Measurements from ENCODE around the gene LCMT1. TPM values are rescaled to one million over a fixed set of nuclear protein-coding genes. Genes with fewer than 3 reads are reported as not detected.
A peak's percentile ranks its signal among the peaks of the same experiment; 100 is the strongest.

The LCMT1 gene
- total RNA-seq, 1 experiment from 2014 or later, result 31.0 TPM

DNA sequence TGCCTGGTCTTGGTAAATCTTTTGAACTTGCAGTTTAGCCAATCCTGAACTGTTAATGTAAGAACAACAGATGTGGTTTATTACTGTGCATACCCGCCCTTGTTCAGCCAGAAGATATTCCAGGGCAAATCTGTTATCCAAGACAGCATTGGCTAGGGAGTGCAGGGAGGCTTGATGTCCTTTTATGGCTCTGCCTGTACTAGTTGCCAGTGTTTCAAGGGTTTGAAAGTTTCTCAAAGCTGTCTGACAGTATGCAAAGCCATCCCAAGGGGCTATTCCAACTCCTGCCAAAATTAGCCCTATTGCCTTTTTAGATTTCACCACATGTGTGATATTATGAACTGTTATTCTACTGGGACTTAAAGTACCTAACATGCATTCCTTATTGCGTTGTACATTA, 30.1 kb downstream of the LCMT1 start:
- Histone ChIP-seq H4K20me1 (ENCODE audit: low read length) (no peaks in the 10 kb centered on the region), H3K4me3 (ENCODE audit: low read length) (no peak overlapping the region), H3K79me2 (ENCODE audit: low read length) (no peaks in the 10 kb centered on the region), H2AFZ (ENCODE audit: low read length) (no peak overlapping the region), H3F3A (ENCODE audit: low read length, unreplicated experiment) (no peaks in the 10 kb centered on the region), H3K4me1 (ENCODE audit: insufficient read depth, low read length) (no peaks in the 10 kb centered on the region), H3K36me3 (ENCODE audit: low read depth, low read length) (no peaks in the 10 kb centered on the region), H3K27ac (ENCODE audit: low read length) (no peak overlapping the region), H3K9me2 (replicated peaks; ENCODE audit: low read length) (no peaks in the 10 kb centered on the region), H3K9ac (ENCODE audit: low read length) (no peak overlapping the region), H3K27me3 (ENCODE audit: low read length) (no peaks in the 10 kb centered on the region), H3K9me3 (ENCODE audit: low read length) (no peaks in the 10 kb centered on the region), H3K4me2 (ENCODE audit: low read length) (no peak overlapping the region)
- TF ChIP-seq EZH2phosphoT487 (IDR thresholded peaks at IDR 0.05; ENCODE audit: borderline replicate concordance, low read length), result no peak
- BruUV-seq (replicated peaks), result no TSS peak
- POLR2A ChIA-PET (ENCODE audit: unreplicated experiment), result no interaction called here
- ATAC-seq (no peak), DNase-seq (no peak)
- intact Hi-C loops (cut with micrococcal nuclease), result no loop called here
- CTCF ChIA-PET, result no interaction called here

DNA sequence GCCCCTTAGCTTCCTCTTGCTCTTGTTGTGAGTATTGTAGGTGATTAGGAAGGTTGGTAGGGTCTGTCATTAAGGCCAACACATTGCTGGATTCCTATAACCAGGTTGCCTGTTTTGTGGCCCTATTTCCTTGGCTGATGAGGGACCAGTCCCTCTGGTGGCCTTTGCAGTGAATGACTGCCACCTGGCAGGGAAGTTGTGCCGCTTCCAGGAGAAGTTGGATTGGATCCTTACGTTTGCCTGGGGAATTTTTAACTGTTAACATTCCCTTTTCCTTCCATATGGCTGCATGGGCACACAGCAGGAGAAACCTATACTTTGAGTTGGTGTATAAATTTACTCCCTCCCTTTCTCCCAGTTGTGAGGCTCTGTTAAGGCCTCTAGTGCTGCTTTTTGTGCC, 32.4 kb downstream of the LCMT1 start:
- H3K9me2 ChIP-seq (replicated peaks; ENCODE audit: low read length), result no peaks in the 10 kb centered on the region
- no peaks in the 10 kb centered on the region for H3K9me3 ChIP-seq (ENCODE audit: low read length)
- no peak overlapping the region for H3K4me3 ChIP-seq (ENCODE audit: low read length)
- ChIA-PET CTCF (no interaction called here), POLR2A (ENCODE audit: unreplicated experiment) (no interaction called here)
- ATAC-seq, result no peak
- no TSS peak for BruUV-seq (replicated peaks)
- no peaks in the 10 kb centered on the region for H4K20me1 ChIP-seq (ENCODE audit: low read length)
- H2AFZ ChIP-seq (ENCODE audit: low read length), result no peak overlapping the region
- H3K27me3 ChIP-seq (ENCODE audit: low read length), result no peaks in the 10 kb centered on the region
- H3K9ac ChIP-seq (ENCODE audit: low read length), result no peak overlapping the region
- TF ChIP-seq, protein P1, sequence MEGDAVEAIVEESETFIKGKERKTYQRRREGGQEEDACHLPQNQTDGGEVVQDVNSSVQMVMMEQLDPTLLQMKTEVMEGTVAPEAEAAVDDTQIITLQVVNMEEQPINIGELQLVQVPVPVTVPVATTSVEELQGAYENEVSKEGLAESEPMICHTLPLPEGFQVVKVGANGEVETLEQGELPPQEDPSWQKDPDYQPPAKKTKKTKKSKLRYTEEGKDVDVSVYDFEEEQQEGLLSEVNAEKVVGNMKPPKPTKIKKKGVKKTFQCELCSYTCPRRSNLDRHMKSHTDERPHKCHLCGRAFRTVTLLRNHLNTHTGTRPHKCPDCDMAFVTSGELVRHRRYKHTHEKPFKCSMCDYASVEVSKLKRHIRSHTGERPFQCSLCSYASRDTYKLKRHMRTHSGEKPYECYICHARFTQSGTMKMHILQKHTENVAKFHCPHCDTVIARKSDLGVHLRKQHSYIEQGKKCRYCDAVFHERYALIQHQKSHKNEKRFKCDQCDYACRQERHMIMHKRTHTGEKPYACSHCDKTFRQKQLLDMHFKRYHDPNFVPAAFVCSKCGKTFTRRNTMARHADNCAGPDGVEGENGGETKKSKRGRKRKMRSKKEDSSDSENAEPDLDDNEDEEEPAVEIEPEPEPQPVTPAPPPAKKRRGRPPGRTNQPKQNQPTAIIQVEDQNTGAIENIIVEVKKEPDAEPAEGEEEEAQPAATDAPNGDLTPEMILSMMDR (conservative IDR thresholded peaks at IDR 0.05; ENCODE audit: low read depth, low read length), result peak; percentile 47
- TF ChIP-seq EZH2phosphoT487 (IDR thresholded peaks at IDR 0.05; ENCODE audit: borderline replicate concordance, low read length) (no peak), EZH2 (IDR thresholded peaks at IDR 0.05; ENCODE audit: low read length, unreplicated experiment) (no peak)
- H3K4me1 ChIP-seq (ENCODE audit: insufficient read depth, low read length), result no peaks in the 10 kb centered on the region
- H3K4me2 ChIP-seq (ENCODE audit: low read length), result no peak overlapping the region
- DNase-seq, result no peak
- H3F3A ChIP-seq (ENCODE audit: low read length, unreplicated experiment), result no peaks in the 10 kb centered on the region
- H3K27ac ChIP-seq (ENCODE audit: low read length), result no peak overlapping the region
- intact Hi-C loops (cut with micrococcal nuclease), result no loop called here
- H3K36me3 ChIP-seq (ENCODE audit: low read depth, low read length), result no peaks in the 10 kb centered on the region
- no peaks in the 10 kb centered on the region for H3K79me2 ChIP-seq (ENCODE audit: low read length)

DNA sequence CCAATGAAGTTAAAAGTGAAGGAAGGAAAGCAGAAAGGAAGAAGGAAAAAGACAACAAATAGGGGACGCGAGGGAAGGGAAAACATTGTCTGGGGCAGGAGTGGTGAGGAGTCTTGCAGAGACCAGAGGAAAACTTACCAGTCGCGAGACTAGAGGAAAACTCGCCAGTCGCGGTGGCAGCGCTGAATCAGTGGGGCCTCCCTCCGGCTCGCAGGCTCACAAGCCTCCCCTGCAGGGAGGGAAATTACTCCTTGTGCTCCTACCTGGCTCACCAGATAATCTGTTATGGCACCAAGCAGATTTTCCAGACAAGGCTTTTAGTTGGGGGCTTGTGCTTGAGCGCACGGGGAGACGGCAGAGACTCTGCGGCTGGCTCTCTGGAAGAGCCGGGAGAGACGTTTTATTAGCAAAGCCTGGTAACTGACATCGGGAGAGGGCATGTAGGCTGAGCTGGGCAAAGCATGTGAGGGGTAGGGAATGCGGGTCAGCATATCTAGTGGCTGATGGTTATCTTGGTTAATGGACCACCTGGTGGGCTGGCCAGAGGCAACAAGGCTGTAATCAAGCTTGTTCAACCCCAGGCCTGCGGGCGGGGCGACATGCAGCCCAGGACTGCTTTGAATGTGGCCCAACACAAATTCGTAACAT, 37.1 kb downstream of the LCMT1 start:
- Histone ChIP-seq H4K20me1 (ENCODE audit: low read length) (no peaks in the 10 kb centered on the region), H3K9me2 (replicated peaks; ENCODE audit: low read length) (no peaks in the 10 kb centered on the region), H3K27ac (ENCODE audit: low read length) (no peak overlapping the region), H2AFZ (ENCODE audit: low read length) (no peak overlapping the region), H3K4me1 (ENCODE audit: insufficient read depth, low read length) (peaks cover 17% of the 10 kb centered on the region), H3K4me2 (ENCODE audit: low read length) (no peak overlapping the region), H3K9ac (ENCODE audit: low read length) (no peak overlapping the region), H3F3A (ENCODE audit: low read length, unreplicated experiment) (no peaks in the 10 kb centered on the region), H3K4me3 (ENCODE audit: low read length) (no peak overlapping the region), H3K27me3 (ENCODE audit: low read length) (no peaks in the 10 kb centered on the region), H3K9me3 (ENCODE audit: low read length) (no peaks in the 10 kb centered on the region), H3K79me2 (ENCODE audit: low read length) (no peaks in the 10 kb centered on the region), H3K36me3 (ENCODE audit: low read depth, low read length) (no peaks in the 10 kb centered on the region)
- TF ChIP-seq, protein P1 (conservative IDR thresholded peaks at IDR 0.05; ENCODE audit: low read depth, low read length), result no peak
- TF ChIP-seq EZH2phosphoT487 (IDR thresholded peaks at IDR 0.05; ENCODE audit: borderline replicate concordance, low read length), result no peak
- no TSS peak for BruUV-seq (replicated peaks)
- ATAC-seq, result no peak
- DNase-seq, result no peak
- ChIA-PET CTCF (no interaction called here), POLR2A (ENCODE audit: unreplicated experiment) (interaction anchor here (0.7 kb wide), 1 partner anchor 136 kb away, joined by 3 read pairs; no protein-coding TSS in a partner anchor)
- intact Hi-C loops (cut with micrococcal nuclease), result no loop called here
